Measurements from ENCODE around the gene ZNF575. TPM values are rescaled to one million over a fixed set of nuclear protein-coding genes. Genes with fewer than 3 reads are reported as not detected.

ZNF575 gene
- total RNA-seq, 1 donor from 2014 or later, result 0.74 TPM

DNA sequence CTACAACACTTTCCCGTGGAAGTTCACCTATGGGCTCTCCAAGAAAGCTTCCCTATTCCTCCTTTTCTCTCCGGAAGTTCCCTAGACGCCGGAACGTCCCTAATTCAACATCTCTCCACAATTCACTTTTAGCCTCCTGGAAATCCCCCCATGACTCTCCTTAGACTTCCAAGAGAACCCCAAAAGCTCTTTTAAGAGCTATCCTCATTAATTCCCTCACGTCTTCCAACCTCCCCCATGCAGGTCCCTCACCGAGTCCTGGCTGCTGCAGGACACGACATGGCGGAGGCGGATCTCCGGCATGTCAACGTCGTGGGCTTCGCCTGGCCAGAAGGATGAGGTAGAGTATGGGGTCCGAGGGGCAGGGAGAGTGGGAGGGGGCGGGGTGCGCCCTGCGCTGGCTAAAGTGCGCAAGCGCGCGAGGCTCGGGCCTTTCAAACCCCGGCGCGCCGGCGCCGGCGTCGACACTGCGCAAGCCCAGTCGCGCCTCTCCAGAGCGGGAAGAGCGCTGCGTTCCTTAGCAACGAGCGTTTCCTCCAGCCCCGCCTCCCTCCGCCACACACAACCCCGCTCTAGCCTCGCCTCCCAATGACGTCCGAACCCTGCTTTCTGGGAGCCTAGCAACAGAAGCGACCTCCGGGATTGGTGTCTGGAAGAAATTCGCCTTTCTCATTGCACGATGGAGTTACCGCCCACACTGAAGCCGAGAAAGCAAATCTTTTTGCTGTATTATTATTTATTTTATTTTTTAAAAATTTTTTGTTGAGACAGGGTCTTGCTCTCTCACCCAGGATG is 42.4 kb downstream of the ZNF575 start, which contains the start of the genes PINLYP and XRCC1:
PINLYP (plus strand) TSS at position 646 of the 795 bp plus-strand sequence. CDS start 1,391 bp downstream, outside the sequence.
XRCC1 (minus strand) TSS at position 372 of the 795 bp plus-strand sequence; CDS start at position 303, 69 bp downstream.
- peak; percentile 90 for DNase-seq (ENCODE audit: low spot score, unreplicated experiment)
- peaks cover 28% of the 10 kb centered on the region for H3K4me1 Mint-ChIP-seq (ENCODE audit: low read depth)
- TF ChIP-seq, protein P1, sequence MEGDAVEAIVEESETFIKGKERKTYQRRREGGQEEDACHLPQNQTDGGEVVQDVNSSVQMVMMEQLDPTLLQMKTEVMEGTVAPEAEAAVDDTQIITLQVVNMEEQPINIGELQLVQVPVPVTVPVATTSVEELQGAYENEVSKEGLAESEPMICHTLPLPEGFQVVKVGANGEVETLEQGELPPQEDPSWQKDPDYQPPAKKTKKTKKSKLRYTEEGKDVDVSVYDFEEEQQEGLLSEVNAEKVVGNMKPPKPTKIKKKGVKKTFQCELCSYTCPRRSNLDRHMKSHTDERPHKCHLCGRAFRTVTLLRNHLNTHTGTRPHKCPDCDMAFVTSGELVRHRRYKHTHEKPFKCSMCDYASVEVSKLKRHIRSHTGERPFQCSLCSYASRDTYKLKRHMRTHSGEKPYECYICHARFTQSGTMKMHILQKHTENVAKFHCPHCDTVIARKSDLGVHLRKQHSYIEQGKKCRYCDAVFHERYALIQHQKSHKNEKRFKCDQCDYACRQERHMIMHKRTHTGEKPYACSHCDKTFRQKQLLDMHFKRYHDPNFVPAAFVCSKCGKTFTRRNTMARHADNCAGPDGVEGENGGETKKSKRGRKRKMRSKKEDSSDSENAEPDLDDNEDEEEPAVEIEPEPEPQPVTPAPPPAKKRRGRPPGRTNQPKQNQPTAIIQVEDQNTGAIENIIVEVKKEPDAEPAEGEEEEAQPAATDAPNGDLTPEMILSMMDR (IDR thresholded peaks at IDR 0.05; ENCODE audit: unreplicated experiment), result no peak

DNA sequence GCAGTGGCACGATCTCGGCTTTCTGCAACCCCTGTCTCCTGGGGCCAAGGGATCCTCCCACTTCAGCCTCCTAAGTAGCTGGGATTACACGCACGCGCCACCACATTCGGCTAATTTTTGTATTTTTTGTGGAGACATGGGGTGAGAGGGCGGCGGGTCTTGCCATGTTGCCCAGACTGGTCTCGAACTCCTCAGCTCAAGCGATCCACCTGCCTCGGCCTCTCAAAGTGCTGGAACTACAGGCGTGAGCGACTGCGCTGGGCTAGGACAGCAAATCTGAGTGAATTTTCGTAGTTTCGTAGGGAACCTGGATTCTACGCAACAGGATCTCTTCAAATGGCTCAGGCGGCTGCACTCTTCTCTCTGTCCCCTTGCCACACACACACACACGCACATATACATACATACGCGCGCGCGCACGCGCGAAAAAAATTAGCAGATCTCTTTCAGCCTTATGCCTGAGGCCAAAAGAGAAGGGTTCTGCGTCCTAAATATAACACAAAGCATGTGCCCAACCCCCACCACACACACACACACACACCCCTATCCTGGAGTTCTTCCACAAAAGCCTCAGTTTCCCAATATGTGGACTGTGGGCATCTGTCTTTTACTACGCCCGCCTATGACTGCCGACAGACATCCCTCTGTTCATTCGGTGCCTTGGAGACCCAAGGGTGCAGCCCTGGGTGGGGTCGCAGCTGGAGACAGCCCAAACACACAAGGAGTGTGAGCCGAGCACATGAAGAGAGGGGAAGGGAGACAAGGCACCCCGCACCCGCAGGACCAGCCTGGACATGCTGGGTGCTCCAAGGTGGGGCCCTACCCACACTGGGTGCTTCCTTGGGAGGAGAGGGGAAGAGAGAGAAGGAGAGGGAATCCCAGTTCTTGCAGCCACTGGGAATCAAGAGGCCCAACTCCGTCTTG is 43.2 kb downstream of the ZNF575 start:
- Mint-ChIP-seq H3K9me3 (ENCODE audit: low read depth) (no peaks in the 10 kb centered on the region), H3K36me3 (ENCODE audit: insufficient read depth) (peaks cover 5% of the 10 kb centered on the region), H3K4me1 (ENCODE audit: low read depth) (peaks cover 26% of the 10 kb centered on the region), H3K4me3 (ENCODE audit: low read depth) (peak overlapping the region; percentile 48), H3K27ac (peak overlapping the region; percentile 92), H3K27me3 (no peaks in the 10 kb centered on the region)
- no peak for DNase-seq (ENCODE audit: low spot score, unreplicated experiment)
- TF ChIP-seq, protein P1 (IDR thresholded peaks at IDR 0.05; ENCODE audit: unreplicated experiment), result no peak

More for the DNA sequence above, 42.4 kb downstream of the ZNF575 start, which contains the start of the genes PINLYP and XRCC1:
- no peaks in the 10 kb centered on the region for H3K9me3 Mint-ChIP-seq (ENCODE audit: low read depth)
- H3K27me3 Mint-ChIP-seq, result no peaks in the 10 kb centered on the region
- peak within 1 kb of the TSS; percentile 96 for H3K27ac Mint-ChIP-seq
- H3K36me3 Mint-ChIP-seq (ENCODE audit: insufficient read depth), result peaks cover 5% of the 10 kb centered on the region
- H3K4me3 Mint-ChIP-seq (ENCODE audit: low read depth), result peak within 1 kb of the TSS; percentile 91

DNA sequence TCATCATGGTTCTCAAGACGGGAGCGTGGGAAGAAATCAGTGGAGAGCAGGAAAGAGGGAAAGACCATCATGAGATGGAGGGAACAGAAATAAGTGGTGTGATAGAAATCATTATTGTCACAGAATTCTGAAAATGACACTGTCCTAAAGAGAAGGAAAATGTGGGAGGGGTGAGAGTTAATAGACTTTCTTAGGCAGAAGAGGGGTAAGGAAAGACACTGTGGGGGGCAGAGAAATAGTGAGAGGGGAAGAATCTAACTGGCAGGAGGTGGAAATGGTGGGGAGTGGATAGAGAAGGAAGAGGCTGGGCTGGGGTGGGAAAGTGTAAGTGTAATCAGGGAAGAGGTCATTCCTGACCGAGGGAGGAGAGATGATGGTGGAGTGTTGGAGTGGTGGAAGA is 45.8 kb downstream of the ZNF575 start:
- Mint-ChIP-seq H3K9me3 (ENCODE audit: low read depth) (no peaks in the 10 kb centered on the region), H3K27me3 (no peaks in the 10 kb centered on the region), H3K36me3 (ENCODE audit: insufficient read depth) (no peaks in the 10 kb centered on the region), H3K4me1 (ENCODE audit: low read depth) (peaks cover 22% of the 10 kb centered on the region), H3K27ac (peak overlapping the region; percentile 43), H3K4me3 (ENCODE audit: low read depth) (peak overlapping the region; percentile 81)
- no peak for DNase-seq (ENCODE audit: low spot score, unreplicated experiment)
- TF ChIP-seq, protein P1 (IDR thresholded peaks at IDR 0.05; ENCODE audit: unreplicated experiment), result no peak

DNA sequence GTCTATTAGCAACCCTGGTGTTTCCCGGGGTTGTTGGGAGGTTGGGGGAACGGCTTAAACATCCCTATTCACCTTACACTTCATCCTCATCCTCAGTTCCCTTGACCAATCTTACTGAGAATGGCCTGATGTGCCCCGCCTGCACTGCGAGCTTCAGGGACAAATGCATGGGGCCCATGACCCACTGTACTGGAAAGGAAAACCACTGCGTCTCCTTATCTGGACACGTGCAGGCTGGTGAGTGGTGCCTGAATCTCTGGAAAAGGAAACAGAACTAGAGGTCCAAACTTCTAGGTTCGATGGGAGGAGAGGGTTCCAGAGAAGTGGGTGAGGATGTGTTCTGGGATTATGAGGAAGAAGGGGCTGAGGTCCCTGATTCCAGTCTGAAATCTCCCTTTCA is 48.5 kb downstream of the ZNF575 start:
- TF ChIP-seq, protein P1 (IDR thresholded peaks at IDR 0.05; ENCODE audit: unreplicated experiment), result no peak
- Mint-ChIP-seq H3K36me3 (ENCODE audit: insufficient read depth) (peaks cover 8% of the 10 kb centered on the region), H3K9me3 (ENCODE audit: low read depth) (no peaks in the 10 kb centered on the region), H3K27ac (peak overlapping the region; percentile 64), H3K27me3 (no peaks in the 10 kb centered on the region), H3K4me1 (ENCODE audit: low read depth) (peaks cover 19% of the 10 kb centered on the region), H3K4me3 (ENCODE audit: low read depth) (peak overlapping the region; percentile 81)
- no peak for DNase-seq (ENCODE audit: low spot score, unreplicated experiment)

DNA sequence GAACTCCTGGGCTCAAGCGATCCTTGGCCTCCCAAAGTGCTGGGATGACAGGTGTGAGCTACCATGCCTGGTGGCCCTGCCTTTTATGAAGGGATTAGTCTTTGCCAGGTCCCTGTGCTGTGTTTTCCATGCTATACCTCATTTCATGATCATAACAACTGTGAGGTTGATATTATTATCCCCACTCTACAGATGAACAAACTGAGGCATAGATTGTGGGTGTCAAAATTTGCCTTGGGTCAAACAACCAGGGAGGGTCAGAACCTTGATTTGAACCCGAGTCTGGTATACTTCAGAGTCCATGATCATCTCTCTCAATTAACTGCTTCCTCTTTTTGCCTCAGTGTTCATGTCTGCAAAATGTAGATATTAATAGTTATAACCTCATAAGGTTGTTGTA is 49.5 kb downstream of the ZNF575 start:
- Mint-ChIP-seq H3K27me3 (no peaks in the 10 kb centered on the region), H3K27ac (no peak overlapping the region), H3K36me3 (ENCODE audit: insufficient read depth) (peaks cover 8% of the 10 kb centered on the region), H3K4me1 (ENCODE audit: low read depth) (peaks cover 16% of the 10 kb centered on the region), H3K4me3 (ENCODE audit: low read depth) (no peak overlapping the region), H3K9me3 (ENCODE audit: low read depth) (no peaks in the 10 kb centered on the region)
- TF ChIP-seq, protein P1 (IDR thresholded peaks at IDR 0.05; ENCODE audit: unreplicated experiment), result no peak
- DNase-seq (ENCODE audit: low spot score, unreplicated experiment), result no peak

Measured in progenitor cell of endocrine pancreas (in vitro differentiated cells).